Fibroblast of villous mesenchyme (primary cell): ENCODE results near the gene FNDC11. TPM values are rescaled to one million over a fixed set of nuclear protein-coding genes. Genes with fewer than 3 reads are reported as not detected.
A peak's percentile ranks its signal among the peaks of the same experiment; 100 is the strongest.

Experiments
- DNase-seq: peaks from one replicate; pipeline ENCODE4 v3.0.0-alpha.2; 2010; ENCODE audit warnings: low read depth
- H3K4me3 ChIP-seq: 2 replicates; pipeline ENCODE4 v1.5.1; 2011; ENCODE audit warnings: low read depth, mild to moderate bottlenecking, low read length
- CTCF ChIP-seq: IDR thresholded peaks from 2 replicates; pipeline ENCODE4 v1.5.1; 2012; ENCODE audit warnings: low read depth, mild to moderate bottlenecking, low read length; ENCODE audit not compliant: insufficient read depth
- total RNA-seq: library from RNA; depleted of rRNA; stranded (reverse); fragments of >200 nt; gene quantifications from 2 replicates; pipeline ENCODE4 v1.2.3, GENCODE V29; 2012

Gene FNDC11
- total RNA-seq, 1 donor = 0.86 TPM

DNA sequence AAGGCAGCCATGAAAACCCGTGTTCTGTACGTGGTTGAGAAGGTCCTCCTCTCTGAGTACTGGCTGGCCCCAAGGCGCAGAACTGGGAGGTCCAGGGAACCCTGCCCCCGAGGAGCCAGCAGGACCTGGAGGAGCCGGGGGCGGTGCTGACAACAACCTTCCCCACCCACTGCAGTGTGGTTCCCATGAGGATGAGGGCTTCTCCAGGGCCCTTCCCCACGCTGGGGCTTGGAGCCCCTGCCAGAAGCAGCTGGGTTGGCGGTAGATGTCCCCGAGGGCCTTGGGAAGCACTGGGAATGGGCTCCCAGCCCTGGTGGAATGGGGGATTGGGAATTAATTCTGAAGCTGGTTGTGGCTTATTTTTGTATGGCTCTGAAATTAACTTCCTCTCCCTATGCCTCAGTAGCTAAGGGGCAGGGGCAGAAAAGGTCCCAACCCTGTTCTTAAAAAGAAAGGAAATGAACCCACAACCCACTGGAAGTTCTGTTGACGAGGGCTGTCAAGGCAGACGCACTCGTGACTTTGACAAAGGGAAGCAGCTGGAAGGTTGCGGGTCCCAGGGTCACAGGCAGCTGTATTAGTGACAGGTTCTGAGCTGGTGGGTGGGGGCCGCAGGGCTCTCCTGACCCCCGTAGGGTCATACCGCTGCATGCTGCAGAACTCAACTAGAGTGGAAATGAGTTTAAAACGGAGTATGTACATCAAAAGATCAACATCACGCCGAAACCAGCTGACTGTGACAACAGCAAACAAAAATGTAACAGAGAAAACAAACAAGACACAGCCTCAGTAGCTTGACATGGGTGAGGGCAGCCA lies 34.0 kb downstream of the FNDC11 start:
- no peak overlapping the region for H3K4me3 ChIP-seq
- peak; percentile 58 for DNase-seq
- no peak for TF ChIP-seq CTCF

DNA sequence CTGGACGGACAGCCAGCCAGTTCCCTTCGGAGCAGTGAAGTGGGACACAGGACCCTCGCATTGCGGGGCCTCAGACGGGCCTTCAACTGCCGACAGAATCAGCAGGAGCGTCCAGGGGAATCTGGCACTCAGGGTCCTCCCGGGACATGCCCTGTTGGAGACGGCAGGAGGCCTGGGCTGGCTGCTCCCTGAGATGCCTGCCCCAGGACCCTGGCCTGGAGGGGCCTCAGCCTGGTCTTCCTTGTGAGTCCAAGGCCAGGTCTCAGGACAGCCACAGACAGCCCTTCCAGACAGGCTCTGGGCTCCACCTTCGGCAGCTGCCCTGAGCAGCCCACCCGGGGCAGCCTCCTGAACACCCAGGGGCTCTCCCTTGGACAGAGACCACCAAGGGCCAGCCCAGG lies 34.7 kb downstream of the FNDC11 start:
- no peak for TF ChIP-seq CTCF
- no peak for DNase-seq
- H3K4me3 ChIP-seq = no peak overlapping the region

GRCh38 chr20:63589261-63590217 lies 35.6 kb downstream of the FNDC11 start:
- TF ChIP-seq CTCF = no peak
- no peak for DNase-seq
- no peak overlapping the region for H3K4me3 ChIP-seq

DNA sequence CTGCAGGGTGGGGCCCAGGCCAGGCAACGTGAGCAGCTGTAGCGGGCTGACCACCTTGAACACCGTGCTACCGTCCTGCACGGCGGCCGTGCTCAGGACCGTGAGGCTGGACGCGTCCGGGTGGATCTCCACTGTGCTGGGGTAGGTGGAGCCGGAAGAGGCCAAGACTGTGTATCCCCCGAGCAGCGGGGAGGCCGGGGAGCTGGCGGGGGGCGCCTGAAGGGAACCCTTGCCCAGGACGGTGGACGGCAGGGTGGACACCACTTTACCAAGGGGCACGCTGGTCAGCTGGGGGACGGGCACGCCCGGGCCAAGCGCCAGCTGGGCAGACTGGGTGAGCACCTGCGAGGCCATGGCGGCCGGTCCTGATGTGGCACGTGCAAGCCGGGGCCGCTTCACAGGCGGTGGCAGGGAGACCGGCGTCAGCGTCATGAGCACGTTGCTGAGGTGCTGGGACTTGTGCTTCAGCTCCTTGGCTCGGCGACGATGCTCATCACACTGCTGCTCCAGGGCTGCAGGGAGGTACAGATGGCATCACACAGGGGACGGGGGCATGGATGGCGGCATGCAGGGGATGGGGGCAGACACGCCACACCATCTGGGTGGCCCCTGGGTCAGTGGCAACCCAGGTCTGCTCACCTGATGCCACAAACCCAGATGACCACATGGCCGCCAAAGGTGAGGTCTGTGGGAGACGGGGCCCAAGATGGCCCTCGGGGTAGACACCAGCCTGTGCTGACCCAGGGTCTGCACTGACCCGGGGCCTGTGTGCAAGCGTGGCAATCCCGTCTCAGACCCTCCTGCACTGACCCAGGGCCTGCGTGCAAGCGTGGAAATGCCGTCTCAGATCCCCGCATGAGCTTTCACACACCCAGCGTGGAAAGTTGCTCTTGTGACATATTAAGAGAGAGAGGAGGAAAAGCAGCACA lies 36.5 kb downstream of the FNDC11 start:
- H3K4me3 ChIP-seq = no peak overlapping the region
- DNase-seq = no peak
- no peak for TF ChIP-seq CTCF

DNA sequence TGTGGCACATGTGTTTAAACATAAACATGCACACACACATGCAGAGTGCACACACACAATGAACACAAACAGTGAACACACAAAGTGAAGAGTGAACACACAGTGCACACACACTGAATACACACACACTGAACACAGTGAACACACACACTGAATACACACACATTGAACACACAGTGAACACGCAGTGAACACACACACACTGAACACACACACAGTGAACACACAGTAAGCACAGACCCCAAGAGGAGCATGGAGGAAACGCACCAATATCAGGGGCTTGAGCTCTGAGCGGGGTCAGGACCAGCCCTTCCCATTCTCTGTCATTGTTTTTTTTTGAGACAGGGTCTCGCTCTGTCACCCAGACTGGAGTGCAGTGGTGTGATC lies 37.2 kb downstream of the FNDC11 start:
- no peak for TF ChIP-seq CTCF
- no peak for DNase-seq
- H3K4me3 ChIP-seq = no peak overlapping the region

DNA sequence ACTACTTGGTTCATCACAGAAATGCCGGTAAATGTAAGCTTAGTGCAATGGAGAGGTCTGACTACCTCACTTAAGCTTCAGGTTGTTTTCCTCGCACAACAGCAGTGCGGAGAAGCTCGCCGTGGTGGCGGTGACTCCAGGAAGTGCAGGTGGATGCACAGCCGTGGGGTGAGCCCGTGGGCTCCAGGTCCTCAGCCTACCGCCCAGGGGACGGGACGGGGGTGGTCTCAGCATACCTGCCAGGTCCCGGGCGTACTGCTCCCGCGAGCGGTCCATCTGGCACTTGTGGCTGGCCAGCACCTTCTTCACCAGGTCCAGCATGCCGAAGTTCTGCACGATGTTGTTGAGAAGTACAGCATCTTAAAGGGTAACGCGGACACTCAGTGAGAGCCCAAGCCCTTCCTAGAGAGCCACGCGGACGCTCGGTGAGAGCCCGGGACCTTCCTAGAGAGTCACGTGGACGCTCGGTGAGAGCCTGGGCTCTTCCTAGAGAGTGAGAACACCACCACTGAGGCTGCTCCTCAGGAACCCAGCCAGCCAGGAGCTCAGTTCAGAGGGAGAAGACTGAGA lies 37.9 kb downstream of the FNDC11 start:
- no peak for TF ChIP-seq CTCF
- no peak overlapping the region for H3K4me3 ChIP-seq
- no peak for DNase-seq
